ENCODE measurements around the gene TKFC. TPM values are rescaled to one million over a fixed set of nuclear protein-coding genes. Genes with fewer than 3 reads are reported as not detected.

Gene TKFC
- total RNA-seq, 2 donors from 2014 or later, result 50.0 to 81.3 TPM

- TF ChIP-seq CTCF (IDR thresholded peaks at IDR 0.05), result no peak
- Histone ChIP-seq H3K9me3 (no peaks in the 10 kb centered on the region), H3K27ac (no peak overlapping the region), H3K27me3 (no peaks in the 10 kb centered on the region), H3K36me3 (peaks cover 31% of the 10 kb centered on the region), H3K9ac (ENCODE audit: low read depth in 2 of 2, low read length in 2 of 2) (no peak overlapping the region), H3K4me3 (no peak overlapping the region), H3K4me1 (no peaks in the 10 kb centered on the region)
- intact Hi-C loops (cut with DNase I), result no loop called here
- no peak for DNase-seq
Measured at GRCh38 chr11:61307354-61307753, 25.7 kb upstream of the TKFC start.

- intact Hi-C loops (cut with DNase I), result no loop called here
- H3K9ac ChIP-seq (ENCODE audit: low read depth in 2 of 2, low read length in 2 of 2), result no peak overlapping the region
Measured at GRCh38 chr11:61309141-61309540, 23.9 kb upstream of the TKFC start.

GRCh38 chr11:61309739-61310138, 23.3 kb upstream of the TKFC start:
- TF ChIP-seq CTCF (IDR thresholded peaks at IDR 0.05), result no peak
- Histone ChIP-seq H3K27ac (no peak overlapping the region), H3K4me1 (no peaks in the 10 kb centered on the region), H3K9me3 (no peaks in the 10 kb centered on the region), H3K9ac (ENCODE audit: low read depth in 2 of 2, low read length in 2 of 2) (no peak overlapping the region), H3K36me3 (peaks cover 39% of the 10 kb centered on the region), H3K27me3 (no peaks in the 10 kb centered on the region), H3K4me3 (no peak overlapping the region)
- intact Hi-C loops (cut with DNase I), result no loop called here
- DNase-seq, result no peak

More at GRCh38 chr11:61309141-61309540, 23.9 kb upstream of the TKFC start:
- no peaks in the 10 kb centered on the region for H3K4me1 ChIP-seq
- H3K27ac ChIP-seq, result no peak overlapping the region
- H3K4me3 ChIP-seq, result no peak overlapping the region
- H3K36me3 ChIP-seq, result peaks cover 33% of the 10 kb centered on the region
- no peaks in the 10 kb centered on the region for H3K27me3 ChIP-seq
- DNase-seq, result no peak
- no peak for TF ChIP-seq CTCF (IDR thresholded peaks at IDR 0.05)
- H3K9me3 ChIP-seq, result no peaks in the 10 kb centered on the region

GRCh38 chr11:61310749-61311148, 22.3 kb upstream of the TKFC start:
- no peak overlapping the region for H3K9ac ChIP-seq (ENCODE audit: low read depth in 2 of 2, low read length in 2 of 2)
- H3K27ac ChIP-seq, result no peak overlapping the region
- H3K36me3 ChIP-seq, result peaks cover 39% of the 10 kb centered on the region
- no peak for DNase-seq
- intact Hi-C loops (cut with DNase I), result no loop called here
- H3K4me3 ChIP-seq, result no peak overlapping the region
- no peaks in the 10 kb centered on the region for H3K4me1 ChIP-seq
- H3K9me3 ChIP-seq, result no peaks in the 10 kb centered on the region
- no peak for TF ChIP-seq CTCF (IDR thresholded peaks at IDR 0.05)
- no peaks in the 10 kb centered on the region for H3K27me3 ChIP-seq

- TF ChIP-seq CTCF (IDR thresholded peaks at IDR 0.05), result no peak
- Histone ChIP-seq H3K27me3 (no peaks in the 10 kb centered on the region), H3K4me1 (no peaks in the 10 kb centered on the region), H3K9me3 (no peaks in the 10 kb centered on the region), H3K9ac (ENCODE audit: low read depth in 2 of 2, low read length in 2 of 2) (no peak overlapping the region), H3K27ac (no peak overlapping the region), H3K4me3 (no peak overlapping the region), H3K36me3 (peaks cover 23% of the 10 kb centered on the region)
- intact Hi-C loops (cut with DNase I), result no loop called here
- DNase-seq, result no peak
Measured at GRCh38 chr11:61315260-61315659, 17.8 kb upstream of the TKFC start.
